ENCODE measurements around the gene CFHR4. TPM values are rescaled to one million over a fixed set of nuclear protein-coding genes. Genes with fewer than 3 reads are reported as not detected.
"Not testable (repeated sequence)": the region's sequence is repeated elsewhere in the genome, so short reads cannot be mapped to it uniquely, and the experiment has no call there.

CFHR4 gene
- total and polyA plus RNA-seq, 2 donors (not counting 1 experiment from before 2014, with no cell fraction given): not detected

DNA sequence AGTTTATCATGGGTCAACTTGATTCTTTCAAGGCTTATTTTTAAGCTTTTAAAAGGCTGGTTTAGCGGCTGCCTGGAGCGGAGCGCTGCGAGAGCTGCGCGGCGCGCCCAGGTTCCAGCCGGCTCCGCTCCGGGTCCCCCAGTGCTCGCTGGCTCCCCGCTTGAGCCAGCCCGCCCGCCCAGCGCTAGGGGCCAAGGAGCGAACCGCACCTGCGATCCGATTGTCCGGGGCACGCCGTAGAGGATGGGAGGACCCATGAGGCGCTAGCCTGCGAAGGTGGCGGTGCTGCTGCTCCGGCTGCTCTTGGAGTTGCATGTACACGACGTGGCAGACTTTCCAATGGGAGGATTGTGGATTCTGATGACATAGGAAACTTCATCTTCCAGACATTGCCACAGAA lies 9.9 kb upstream of the CFHR4 start:
- Histone ChIP-seq H3K4me1 (ENCODE audit: control insufficient read depth in 2 of 2, insufficient read depth in 2 of 2, low read length in 2 of 2) (no peaks in the 10 kb centered on the region), H3K9ac (ENCODE audit: low read length) (no peak overlapping the region), H2AFZ (ENCODE audit: insufficient read depth, low read depth, low read length, poor library complexity, severe bottlenecking) (no peak overlapping the region), H3K27me3 (replicated peaks in 1 of 4; ENCODE audit: control extremely low read depth in 1 of 4, control insufficient read depth in 3 of 4, insufficient read depth in 4 of 4, low read length in 3 of 4) (no peaks in the 10 kb centered on the region), H3K4me2 (replicated peaks; ENCODE audit: low read depth, low read length, poor library complexity, severe bottlenecking) (no peak overlapping the region), H4K20me1 (ENCODE audit: control insufficient read depth, insufficient read depth, low read length, poor library complexity, severe bottlenecking) (no peaks in the 10 kb centered on the region), H3K27ac (ENCODE audit: low read length in 2 of 2) (no peak overlapping the region), H3K36me3 (replicated peaks in 1 of 2; ENCODE audit: control extremely low read depth in 1 of 2, control insufficient read depth in 1 of 2, extremely low read depth in 1 of 2, insufficient read depth in 2 of 2, low read length in 1 of 2) (no peaks in the 10 kb centered on the region), H3K79me2 (ENCODE audit: control insufficient read depth, insufficient read depth, low read length) (no peaks in the 10 kb centered on the region), H3K4me3 (ENCODE audit: control extremely low read depth in 1 of 5, extremely low read depth in 1 of 5, insufficient read depth in 1 of 5, low read depth in 2 of 5, low read length in 4 of 5) (no peak overlapping the region), H3K9me3 (ENCODE audit: control extremely low read depth in 1 of 3, control insufficient read depth in 2 of 3, insufficient read depth in 1 of 3, low read length in 2 of 3) (no peaks in the 10 kb centered on the region)
- Mint-ChIP-seq H3K9me3 (ENCODE audit: insufficient read depth) (peaks cover 6% of the 10 kb centered on the region), H3K4me1 (no peaks in the 10 kb centered on the region), H3K27ac (no peak overlapping the region), H3K27me3 (no peaks in the 10 kb centered on the region), H3K4me3 (no peak overlapping the region)
- POLR2A ChIA-PET: no interaction called here
- TF ChIP-seq, protein P1, sequence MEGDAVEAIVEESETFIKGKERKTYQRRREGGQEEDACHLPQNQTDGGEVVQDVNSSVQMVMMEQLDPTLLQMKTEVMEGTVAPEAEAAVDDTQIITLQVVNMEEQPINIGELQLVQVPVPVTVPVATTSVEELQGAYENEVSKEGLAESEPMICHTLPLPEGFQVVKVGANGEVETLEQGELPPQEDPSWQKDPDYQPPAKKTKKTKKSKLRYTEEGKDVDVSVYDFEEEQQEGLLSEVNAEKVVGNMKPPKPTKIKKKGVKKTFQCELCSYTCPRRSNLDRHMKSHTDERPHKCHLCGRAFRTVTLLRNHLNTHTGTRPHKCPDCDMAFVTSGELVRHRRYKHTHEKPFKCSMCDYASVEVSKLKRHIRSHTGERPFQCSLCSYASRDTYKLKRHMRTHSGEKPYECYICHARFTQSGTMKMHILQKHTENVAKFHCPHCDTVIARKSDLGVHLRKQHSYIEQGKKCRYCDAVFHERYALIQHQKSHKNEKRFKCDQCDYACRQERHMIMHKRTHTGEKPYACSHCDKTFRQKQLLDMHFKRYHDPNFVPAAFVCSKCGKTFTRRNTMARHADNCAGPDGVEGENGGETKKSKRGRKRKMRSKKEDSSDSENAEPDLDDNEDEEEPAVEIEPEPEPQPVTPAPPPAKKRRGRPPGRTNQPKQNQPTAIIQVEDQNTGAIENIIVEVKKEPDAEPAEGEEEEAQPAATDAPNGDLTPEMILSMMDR (IDR thresholded peaks at IDR 0.05): no peak
- TF ChIP-seq EZH2 (IDR thresholded peaks at IDR 0.05; ENCODE audit: borderline replicate concordance, insufficient read depth, low read depth, low read length, poor library complexity, severe bottlenecking): no peak
- ATAC-seq (ENCODE audit: low read depth): no peak
- intact Hi-C loops (cut with micrococcal nuclease): no loop called here
- CTCF ChIA-PET: no interaction called here
- no peak for DNase-seq
- WGBS (ENCODE audit: insufficient coverage): 30% methylated on average over 29 of the region's 29 CpGs

DNA sequence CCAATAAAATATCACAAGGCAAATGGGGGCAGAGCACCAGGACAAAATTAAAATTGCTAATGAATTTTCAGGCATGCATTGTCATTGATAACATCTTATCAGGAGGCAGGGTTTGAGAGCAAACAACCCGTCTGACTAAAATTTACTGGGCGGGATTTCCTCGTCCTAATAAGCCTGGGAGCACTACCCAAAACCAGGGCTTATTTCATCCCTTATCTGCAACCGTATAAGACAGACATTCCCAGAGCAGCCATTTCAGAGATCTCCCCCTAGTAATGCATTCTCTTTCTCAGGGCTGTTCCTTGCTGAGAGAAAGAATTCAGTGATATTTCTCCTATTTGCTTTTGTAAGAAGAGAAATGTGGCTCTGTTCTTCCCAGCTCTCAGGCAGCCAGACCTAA lies 1.3 kb upstream of the CFHR4 start:
- H3K9me3 ChIP-seq (ENCODE audit: control extremely low read depth in 1 of 3, control insufficient read depth in 2 of 3, insufficient read depth in 1 of 3, low read length in 2 of 3); H3K27me3 ChIP-seq (replicated peaks in 1 of 4; ENCODE audit: control extremely low read depth in 1 of 4, control insufficient read depth in 3 of 4, insufficient read depth in 4 of 4, low read length in 3 of 4); CTCF ChIA-PET; H3K27ac Mint-ChIP-seq; H3K9ac ChIP-seq (ENCODE audit: low read length); H3K36me3 ChIP-seq (replicated peaks in 1 of 2; ENCODE audit: control extremely low read depth in 1 of 2, control insufficient read depth in 1 of 2, extremely low read depth in 1 of 2, insufficient read depth in 2 of 2, low read length in 1 of 2); H2AFZ ChIP-seq (ENCODE audit: insufficient read depth, low read depth, low read length, poor library complexity, severe bottlenecking); H3K4me3 Mint-ChIP-seq; ATAC-seq (ENCODE audit: low read depth); intact Hi-C loops (cut with micrococcal nuclease); H3K27ac ChIP-seq (ENCODE audit: low read length in 2 of 2); H3K27me3 Mint-ChIP-seq; POLR2A ChIA-PET; H3K79me2 ChIP-seq (ENCODE audit: control insufficient read depth, insufficient read depth, low read length); H3K4me2 ChIP-seq (replicated peaks; ENCODE audit: low read depth, low read length, poor library complexity, severe bottlenecking); DNase-seq; H4K20me1 ChIP-seq (ENCODE audit: control insufficient read depth, insufficient read depth, low read length, poor library complexity, severe bottlenecking); H3K4me3 ChIP-seq (ENCODE audit: control extremely low read depth in 1 of 5, extremely low read depth in 1 of 5, insufficient read depth in 1 of 5, low read depth in 2 of 5, low read length in 4 of 5); H3K4me1 Mint-ChIP-seq; H3K4me1 ChIP-seq (ENCODE audit: control insufficient read depth in 2 of 2, insufficient read depth in 2 of 2, low read length in 2 of 2): not testable (repeated sequence)
- WGBS (ENCODE audit: insufficient coverage): 90% methylated on average over 3 of the region's 4 CpGs
- peaks cover 13% of the 10 kb centered on the region for H3K9me3 Mint-ChIP-seq (ENCODE audit: insufficient read depth)
